Caco-2 (cell line): ENCODE measurements around the gene KRAS. TPM values are rescaled to one million over a fixed set of nuclear protein-coding genes. Genes with fewer than 3 reads are reported as not detected.
A peak's percentile ranks its signal among the peaks of the same experiment; 100 is the strongest.

Experiments used
- BruUV-seq: library from RNA; stranded (reverse); fragments of 400-500 nt; replicated peaks from 2 replicates; lab custom pipeline; 2021; lab: Mats Ljungman, UMichigan
- CTCF ChIA-PET: fragments of 300-600 bp; sonication (Branson Sonifier 250); formaldehyde crosslinking; loops from one replicate; lab custom pipeline; 2022; ENCODE audit warnings: antibody characterized with exemption; lab: Charles Lee
- POLR2A ChIA-PET: fragments of 300-600 bp; sonication (Branson Sonifier 250); formaldehyde crosslinking; loops from one replicate; lab custom pipeline; 2022; ENCODE audit warnings: antibody characterized with exemption; lab: Charles Lee
- DNase-seq, 2 experiments: peaks; one replicate each; pipeline versions ENCODE4 v3.0.0 to v3.0.0-alpha.2; 2020 to 2022
- H3K27me3 ChIP-seq: replicated peaks from 2 replicates; pipeline ENCODE4 v1.6.0; 2011; ENCODE audit warnings: low read length; ENCODE audit not compliant: control insufficient read depth, insufficient read depth
- H3K36me3 ChIP-seq: 2 replicates; pipeline ENCODE4 v1.5.1; 2011; ENCODE audit warnings: low read length; ENCODE audit not compliant: control insufficient read depth, insufficient read depth
- H3K4me1 ChIP-seq: fragments of 250-450 bp; sonication (Bioruptor Pico); 2 replicates; pipeline ENCODE4 v1.5.1; 2020; ENCODE audit warnings: mild to moderate bottlenecking
- H3K4me3 ChIP-seq: 2 replicates; pipeline ENCODE4 v1.5.1; 2011; ENCODE audit warnings: low read depth, mild to moderate bottlenecking, control low read depth, low read length
- H3K9me3 ChIP-seq: fragments of 250-450 bp; sonication (Bioruptor Pico); 2 replicates; pipeline ENCODE4 v1.5.1; 2020; ENCODE audit warnings: mild to moderate bottlenecking, moderate library complexity
- H3K27ac Mint-ChIP-seq: one replicate; pipeline ENCODE4 v1.8.0; 2022; ENCODE audit warnings: mixed read lengths; ENCODE audit not compliant: unreplicated experiment
- H3K27me3 Mint-ChIP-seq: one replicate; pipeline ENCODE4 v1.8.0; 2022; ENCODE audit warnings: mixed read lengths; ENCODE audit not compliant: insufficient read depth, unreplicated experiment
- H3K36me3 Mint-ChIP-seq: one replicate; pipeline ENCODE4 v1.8.0; 2022; ENCODE audit warnings: mild to moderate bottlenecking, mixed read lengths; ENCODE audit not compliant: insufficient read depth, unreplicated experiment
- H3K4me1 Mint-ChIP-seq: one replicate; pipeline ENCODE4 v1.8.0; 2022; ENCODE audit warnings: low read depth, mixed read lengths; ENCODE audit not compliant: unreplicated experiment
- H3K4me3 Mint-ChIP-seq: one replicate; pipeline ENCODE4 v1.8.0; 2022; ENCODE audit warnings: mild to moderate bottlenecking, moderate library complexity, mixed read lengths; ENCODE audit not compliant: unreplicated experiment
- H3K9me3 Mint-ChIP-seq: one replicate; pipeline ENCODE4 v1.8.0; 2022; ENCODE audit warnings: mixed read lengths; ENCODE audit not compliant: unreplicated experiment
- intact Hi-C: fragments of 100-400 bp; cut with micrococcal nuclease; formaldehyde crosslinking; loops from one replicate; pipeline ENCODE4 v1.10.0; 2022; ENCODE audit not compliant: unreplicated experiment
- total RNA-seq: library from RNA; stranded (reverse); gene quantifications from 2 replicates; pipeline ENCODE4 v1.2.3, GENCODE V29; 2022
- TF ChIP-seq, protein P1 (sequence below), 2 experiments: fragments of 200-600 bp in 1 of 2; IDR thresholded peaks; 1 replicate in 1 of 2; 2 replicates in 1 of 2; pipeline versions ENCODE4 v1.5.1 to v1.8.0; 2011 to 2022; ENCODE audit warnings: antibody characterized with exemption in 1 of 2, control low read depth in 1 of 2, inconsistent platforms in 1 of 2, low read depth in 1 of 2, low read length in 1 of 2, mild to moderate bottlenecking in 1 of 2, moderate library complexity in 1 of 2; ENCODE audit not compliant: insufficient read depth in 1 of 2, severe bottlenecking in 1 of 2, unreplicated experiment in 1 of 2

The KRAS gene
- total RNA-seq, 1 experiment from 2014 or later, result 179 TPM

DNA sequence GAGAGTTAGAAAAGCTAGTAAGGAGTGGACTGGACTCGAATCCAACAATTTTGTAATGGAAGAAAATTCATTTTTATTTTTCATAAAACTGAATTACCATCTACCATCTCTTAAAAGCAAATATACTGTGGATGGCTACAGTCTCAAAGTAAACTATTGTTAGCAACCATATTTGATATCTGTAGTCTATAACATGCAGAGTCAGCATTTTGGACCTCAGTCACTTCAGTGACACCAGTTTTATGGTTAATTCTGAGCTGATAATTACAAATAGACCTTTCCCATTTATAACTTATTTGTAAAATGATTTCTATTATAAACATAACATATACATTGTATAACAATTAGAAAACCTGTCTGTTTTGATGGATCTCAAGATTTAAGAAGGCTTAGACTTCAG, 2.0 kb downstream of the KRAS start:
- POLR2A ChIA-PET, result interaction anchor here (0.9 kb wide), 1 partner anchor 136 kb away, joined by 3 read pairs; no protein-coding TSS in a partner anchor

DNA sequence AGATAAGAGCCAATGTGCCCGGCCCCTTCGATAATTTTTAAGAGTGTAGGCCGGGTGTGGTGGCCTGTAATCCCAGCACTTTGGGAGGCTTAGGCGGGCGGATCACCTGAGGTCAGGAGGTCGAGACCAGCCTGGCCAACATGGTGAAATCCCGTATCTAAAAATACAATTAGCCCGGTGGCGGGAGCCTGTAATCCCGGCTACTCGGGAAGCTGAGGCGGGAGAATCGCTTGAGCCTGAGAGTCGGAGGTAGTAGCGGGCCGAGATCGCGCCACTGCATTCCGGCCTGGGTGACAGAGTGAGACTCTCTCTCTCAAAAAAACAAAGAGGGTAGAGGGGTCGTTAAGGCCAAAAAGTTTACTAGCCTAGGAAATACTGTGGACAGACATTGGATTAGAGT, 2.6 kb downstream of the KRAS start:
- Mint-ChIP-seq H3K36me3 (peaks cover 84% of the 10 kb centered on the region), H3K27ac (peak overlapping the region; percentile 42), H3K27me3 (no peaks in the 10 kb centered on the region), H3K4me1 (peaks cover 53% of the 10 kb centered on the region), H3K9me3 (peaks cover 12% of the 10 kb centered on the region), H3K4me3 (peak overlapping the region; percentile 98)
- CTCF ChIA-PET, result no interaction called here
- TF ChIP-seq, protein P1, sequence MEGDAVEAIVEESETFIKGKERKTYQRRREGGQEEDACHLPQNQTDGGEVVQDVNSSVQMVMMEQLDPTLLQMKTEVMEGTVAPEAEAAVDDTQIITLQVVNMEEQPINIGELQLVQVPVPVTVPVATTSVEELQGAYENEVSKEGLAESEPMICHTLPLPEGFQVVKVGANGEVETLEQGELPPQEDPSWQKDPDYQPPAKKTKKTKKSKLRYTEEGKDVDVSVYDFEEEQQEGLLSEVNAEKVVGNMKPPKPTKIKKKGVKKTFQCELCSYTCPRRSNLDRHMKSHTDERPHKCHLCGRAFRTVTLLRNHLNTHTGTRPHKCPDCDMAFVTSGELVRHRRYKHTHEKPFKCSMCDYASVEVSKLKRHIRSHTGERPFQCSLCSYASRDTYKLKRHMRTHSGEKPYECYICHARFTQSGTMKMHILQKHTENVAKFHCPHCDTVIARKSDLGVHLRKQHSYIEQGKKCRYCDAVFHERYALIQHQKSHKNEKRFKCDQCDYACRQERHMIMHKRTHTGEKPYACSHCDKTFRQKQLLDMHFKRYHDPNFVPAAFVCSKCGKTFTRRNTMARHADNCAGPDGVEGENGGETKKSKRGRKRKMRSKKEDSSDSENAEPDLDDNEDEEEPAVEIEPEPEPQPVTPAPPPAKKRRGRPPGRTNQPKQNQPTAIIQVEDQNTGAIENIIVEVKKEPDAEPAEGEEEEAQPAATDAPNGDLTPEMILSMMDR (IDR thresholded peaks at IDR 0.05; ENCODE audit: insufficient read depth in 1 of 2, low read depth in 1 of 2, low read length in 1 of 2, severe bottlenecking in 1 of 2, unreplicated experiment in 1 of 2), result no peak
- no peak for DNase-seq
- no TSS peak for BruUV-seq
- intact Hi-C loops, result no loop called here
- Histone ChIP-seq H3K9me3 (peaks cover 8% of the 10 kb centered on the region), H3K4me1 (peaks cover 36% of the 10 kb centered on the region), H3K36me3 (no peaks in the 10 kb centered on the region), H3K27me3 (no peaks in the 10 kb centered on the region), H3K4me3 (no peak overlapping the region)
- POLR2A ChIA-PET, result interaction anchor here (0.9 kb wide), 1 partner anchor 136 kb away, joined by 3 read pairs; no protein-coding TSS in a partner anchor

More for the DNA sequence above, 2.0 kb downstream of the KRAS start:
- Mint-ChIP-seq H3K9me3 (peaks cover 12% of the 10 kb centered on the region), H3K27me3 (no peaks in the 10 kb centered on the region), H3K36me3 (peaks cover 83% of the 10 kb centered on the region), H3K27ac (peak overlapping the region; percentile 79), H3K4me3 (peak overlapping the region; percentile 98), H3K4me1 (peaks cover 55% of the 10 kb centered on the region)
- Histone ChIP-seq H3K9me3 (peaks cover 12% of the 10 kb centered on the region), H3K4me1 (peaks cover 36% of the 10 kb centered on the region), H3K36me3 (no peaks in the 10 kb centered on the region), H3K4me3 (no peak overlapping the region), H3K27me3 (no peaks in the 10 kb centered on the region)
- TF ChIP-seq, protein P1 (IDR thresholded peaks at IDR 0.05; ENCODE audit: insufficient read depth in 1 of 2, low read depth in 1 of 2, low read length in 1 of 2, severe bottlenecking in 1 of 2, unreplicated experiment in 1 of 2), result no peak
- CTCF ChIA-PET, result interaction anchor here (0.6 kb wide), 1 partner anchor 107 kb away, joined by 5 read pairs; no protein-coding TSS in a partner anchor
- intact Hi-C loops, result no loop called here
- DNase-seq, result no peak
- no TSS peak for BruUV-seq

- Mint-ChIP-seq H3K36me3 (peaks cover 91% of the 10 kb centered on the region), H3K9me3 (no peaks in the 10 kb centered on the region), H3K4me3 (peak overlapping the region; percentile 4), H3K27ac (peak overlapping the region; percentile 17), H3K4me1 (peaks cover 58% of the 10 kb centered on the region), H3K27me3 (no peaks in the 10 kb centered on the region)
- CTCF ChIA-PET, result no interaction called here
- peaks cover 39% of the 10 kb centered on the region for H3K4me1 ChIP-seq
- TF ChIP-seq, protein P1 (IDR thresholded peaks at IDR 0.05; ENCODE audit: insufficient read depth in 1 of 2, low read depth in 1 of 2, low read length in 1 of 2, severe bottlenecking in 1 of 2, unreplicated experiment in 1 of 2), result no peak
- H3K27me3 ChIP-seq, result no peaks in the 10 kb centered on the region
- intact Hi-C loops, result no loop called here
- DNase-seq, result no peak
- H3K36me3 ChIP-seq, result 0 out of 2 replicates have a peak, but pooled peaks cover 1% of the 10 kb centered on the region
- no peaks in the 10 kb centered on the region for H3K9me3 ChIP-seq
- BruUV-seq, result no TSS peak
- H3K4me3 ChIP-seq, result no peak overlapping the region
- POLR2A ChIA-PET, result interaction anchor here (0.9 kb wide), 1 partner anchor 139 kb away, joined by 3 read pairs; no protein-coding TSS in a partner anchor
These were observed 5.2 kb downstream of the KRAS start for GRCh38 chr12:25245491-25245890.
